ENCODE measurements around the gene PERCC1.
"Not testable (repeated sequence)": the region's sequence is repeated elsewhere in the genome, so short reads cannot be mapped to it uniquely, and the experiment has no call there.

Gene PERCC1

GRCh38 chr16:1470481-1471251 is 39.8 kb downstream of the PERCC1 start:
- H3K4me3 Mint-ChIP-seq = no peak overlapping the region
- peak overlapping the region; percentile 45 for H3K27ac Mint-ChIP-seq
- peaks cover 2% of the 10 kb centered on the region for H3K36me3 Mint-ChIP-seq
- no peak for DNase-seq
- peaks cover 32% of the 10 kb centered on the region for H3K4me1 Mint-ChIP-seq
- no peaks in the 10 kb centered on the region for H3K27me3 Mint-ChIP-seq
- CTCF ChIA-PET = no interaction called here
- H3K9me3 Mint-ChIP-seq = no peaks in the 10 kb centered on the region

- CTCF ChIA-PET = no interaction called here
- Mint-ChIP-seq H3K36me3 (peaks cover 2% of the 10 kb centered on the region), H3K27me3 (no peaks in the 10 kb centered on the region), H3K27ac (no peak overlapping the region), H3K4me3 (no peak overlapping the region), H3K4me1 (peaks cover 36% of the 10 kb centered on the region), H3K9me3 (no peaks in the 10 kb centered on the region)
- DNase-seq = no peak
Observed at GRCh38 chr16:1471569-1472194, 40.8 kb downstream of the PERCC1 start.

- no peak for DNase-seq
- H3K27ac Mint-ChIP-seq = no peak overlapping the region
- H3K4me3 Mint-ChIP-seq = peak overlapping the region; percentile 46
- no peaks in the 10 kb centered on the region for H3K9me3 Mint-ChIP-seq
- CTCF ChIA-PET = no interaction called here
- H3K36me3 Mint-ChIP-seq = peaks cover 2% of the 10 kb centered on the region
- H3K4me1 Mint-ChIP-seq = peaks cover 36% of the 10 kb centered on the region
- H3K27me3 Mint-ChIP-seq = peaks cover 1% of the 10 kb centered on the region
Observed at GRCh38 chr16:1472974-1473373, 42.1 kb downstream of the PERCC1 start.

GRCh38 chr16:1474082-1474795 is 43.4 kb downstream of the PERCC1 start:
- no peak for DNase-seq
- peak overlapping the region; percentile 83 for H3K4me3 Mint-ChIP-seq
- CTCF ChIA-PET = no interaction called here
- peaks cover 5% of the 10 kb centered on the region for H3K27me3 Mint-ChIP-seq
- H3K36me3 Mint-ChIP-seq = peaks cover 2% of the 10 kb centered on the region
- peak overlapping the region; percentile 74 for H3K27ac Mint-ChIP-seq
- H3K9me3 Mint-ChIP-seq = no peaks in the 10 kb centered on the region
- H3K4me1 Mint-ChIP-seq = peaks cover 36% of the 10 kb centered on the region

- H3K4me1 Mint-ChIP-seq = peaks cover 34% of the 10 kb centered on the region
- peak within 1 kb of the TSS; percentile 88 for H3K27ac Mint-ChIP-seq
Observed at GRCh38 chr16:1474796-1475551, 44.1 kb downstream of the PERCC1 start, which contains the start of gene CLCN7. Gene CLCN7 (minus strand): TSS chr16:1475028. CDS start chr16:1474974, 54 bp downstream.

GRCh38 chr16:1475552-1476114 is 44.8 kb downstream of the PERCC1 start:
- DNase-seq = no peak
- Mint-ChIP-seq H3K4me1 (peaks cover 34% of the 10 kb centered on the region), H3K27me3 (peaks cover 6% of the 10 kb centered on the region), H3K36me3 (peaks cover 2% of the 10 kb centered on the region), H3K4me3 (peak overlapping the region; percentile 83), H3K27ac (peak overlapping the region; percentile 88), H3K9me3 (no peaks in the 10 kb centered on the region)
- CTCF ChIA-PET = no interaction called here

More at GRCh38 chr16:1474796-1475551, 44.1 kb downstream of the PERCC1 start, which contains the start of gene CLCN7:
- CTCF ChIA-PET = no interaction called here
- peaks cover 2% of the 10 kb centered on the region for H3K36me3 Mint-ChIP-seq
- H3K4me3 Mint-ChIP-seq = peak within 1 kb of the TSS; percentile 83
- DNase-seq = peak; percentile 93
- H3K9me3 Mint-ChIP-seq = no peaks in the 10 kb centered on the region
- H3K27me3 Mint-ChIP-seq = peaks cover 5% of the 10 kb centered on the region

GRCh38 chr16:1477033-1477432 is 46.2 kb downstream of the PERCC1 start:
- CTCF ChIA-PET = no interaction called here
- peaks cover 20% of the 10 kb centered on the region for H3K27me3 Mint-ChIP-seq
- no peaks in the 10 kb centered on the region for H3K9me3 Mint-ChIP-seq
- no peak for DNase-seq
- H3K4me1 Mint-ChIP-seq = peaks cover 25% of the 10 kb centered on the region
- peaks cover 2% of the 10 kb centered on the region for H3K36me3 Mint-ChIP-seq
- H3K27ac Mint-ChIP-seq = no peak overlapping the region
- H3K4me3 Mint-ChIP-seq = no peak overlapping the region

GRCh38 chr16:1478937-1479336 is 48.1 kb downstream of the PERCC1 start:
- H3K9me3 Mint-ChIP-seq, CTCF ChIA-PET, H3K4me3 Mint-ChIP-seq, DNase-seq, H3K27ac Mint-ChIP-seq, H3K36me3 Mint-ChIP-seq: not testable (repeated sequence)
- Mint-ChIP-seq H3K27me3 (peaks cover 35% of the 10 kb centered on the region), H3K4me1 (peaks cover 11% of the 10 kb centered on the region)

- DNase-seq = no peak
- H3K27me3 Mint-ChIP-seq = peaks cover 40% of the 10 kb centered on the region
- H3K4me3 Mint-ChIP-seq = no peak overlapping the region
- no peaks in the 10 kb centered on the region for H3K4me1 Mint-ChIP-seq
- no peaks in the 10 kb centered on the region for H3K9me3 Mint-ChIP-seq
- CTCF ChIA-PET = no interaction called here
- no peak overlapping the region for H3K27ac Mint-ChIP-seq
- H3K36me3 Mint-ChIP-seq = no peaks in the 10 kb centered on the region
Observed at GRCh38 chr16:1481906-1482835, 51.3 kb downstream of the PERCC1 start.

Data from activated naive CD4-positive, alpha-beta T cell treated with anti-CD3 and anti-CD28 coated beads, Interleukin-2, amount 10 ng/mL, durations not matched to agents 7 days and 5 days (primary cell).